GM13977 (cell line): ENCODE data around the gene WDR49.

Source experiments
- DNase-seq: peaks from one replicate; pipeline ENCODE4 v3.0.0; 2012; ENCODE audit warnings: low spot score
- in situ Hi-C: fragments of 300-500 bp; cut with MboI; formaldehyde crosslinking; loops from one replicate; pipeline ENCODE4 v1.12.0; 2022; ENCODE audit warnings: low sequenced_read_pairs, low pct_unique_long_range_greater_than_20kb, mixed read lengths, inconsistent platforms; ENCODE audit not compliant: unreplicated experiment
- TF ChIP-seq, protein P1 (sequence below): IDR thresholded peaks from 2 replicates; pipeline ENCODE4 v1.5.1; 2012; ENCODE audit warnings: mild to moderate bottlenecking, control low read depth; ENCODE audit not compliant: insufficient read depth; ENCODE audit errors: extremely low read depth, missing control alignments

Gene WDR49

DNA sequence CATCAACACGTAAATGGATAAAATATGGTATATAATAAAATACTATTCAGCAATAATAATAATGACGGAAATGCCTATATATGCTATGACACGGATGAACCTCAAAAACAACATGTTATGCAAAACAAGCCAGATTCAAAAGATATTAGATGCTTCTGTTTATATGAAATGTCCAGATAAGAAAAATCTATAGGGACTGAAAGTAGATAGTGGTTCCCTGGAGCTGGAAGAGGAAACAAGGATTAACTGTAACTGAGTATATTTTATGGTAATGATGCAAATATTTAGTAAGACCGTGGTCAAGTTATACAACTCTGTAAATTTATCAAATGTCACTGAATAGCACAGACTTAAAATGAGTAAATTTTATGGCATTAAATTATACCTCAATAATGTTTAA lies 25.8 kb upstream of the WDR49 start:
- TF ChIP-seq, protein P1, sequence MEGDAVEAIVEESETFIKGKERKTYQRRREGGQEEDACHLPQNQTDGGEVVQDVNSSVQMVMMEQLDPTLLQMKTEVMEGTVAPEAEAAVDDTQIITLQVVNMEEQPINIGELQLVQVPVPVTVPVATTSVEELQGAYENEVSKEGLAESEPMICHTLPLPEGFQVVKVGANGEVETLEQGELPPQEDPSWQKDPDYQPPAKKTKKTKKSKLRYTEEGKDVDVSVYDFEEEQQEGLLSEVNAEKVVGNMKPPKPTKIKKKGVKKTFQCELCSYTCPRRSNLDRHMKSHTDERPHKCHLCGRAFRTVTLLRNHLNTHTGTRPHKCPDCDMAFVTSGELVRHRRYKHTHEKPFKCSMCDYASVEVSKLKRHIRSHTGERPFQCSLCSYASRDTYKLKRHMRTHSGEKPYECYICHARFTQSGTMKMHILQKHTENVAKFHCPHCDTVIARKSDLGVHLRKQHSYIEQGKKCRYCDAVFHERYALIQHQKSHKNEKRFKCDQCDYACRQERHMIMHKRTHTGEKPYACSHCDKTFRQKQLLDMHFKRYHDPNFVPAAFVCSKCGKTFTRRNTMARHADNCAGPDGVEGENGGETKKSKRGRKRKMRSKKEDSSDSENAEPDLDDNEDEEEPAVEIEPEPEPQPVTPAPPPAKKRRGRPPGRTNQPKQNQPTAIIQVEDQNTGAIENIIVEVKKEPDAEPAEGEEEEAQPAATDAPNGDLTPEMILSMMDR = no peak
- no peak for DNase-seq
- in situ Hi-C loops = no loop called here

DNA sequence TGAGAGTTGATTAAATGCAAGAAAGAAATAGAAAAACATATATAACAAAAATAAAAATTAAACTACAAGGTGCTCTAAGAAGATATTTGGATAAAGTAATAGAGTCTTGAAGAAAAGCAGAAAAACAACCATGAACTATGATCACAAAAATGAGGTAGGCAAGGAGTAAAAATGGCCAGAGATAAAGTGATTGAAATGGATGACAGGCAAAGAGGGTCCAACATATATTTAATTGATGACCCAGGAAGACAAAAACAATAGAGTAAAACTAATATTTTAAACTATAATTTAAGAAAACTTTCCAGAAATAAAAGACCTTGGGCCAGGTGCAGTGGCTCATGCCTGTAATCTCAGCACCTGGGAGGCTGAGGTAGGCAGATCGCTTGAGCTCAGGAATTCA lies 22.1 kb upstream of the WDR49 start:
- in situ Hi-C loops = no loop called here
- DNase-seq = no peak
- TF ChIP-seq, protein P1 = no peak

DNA sequence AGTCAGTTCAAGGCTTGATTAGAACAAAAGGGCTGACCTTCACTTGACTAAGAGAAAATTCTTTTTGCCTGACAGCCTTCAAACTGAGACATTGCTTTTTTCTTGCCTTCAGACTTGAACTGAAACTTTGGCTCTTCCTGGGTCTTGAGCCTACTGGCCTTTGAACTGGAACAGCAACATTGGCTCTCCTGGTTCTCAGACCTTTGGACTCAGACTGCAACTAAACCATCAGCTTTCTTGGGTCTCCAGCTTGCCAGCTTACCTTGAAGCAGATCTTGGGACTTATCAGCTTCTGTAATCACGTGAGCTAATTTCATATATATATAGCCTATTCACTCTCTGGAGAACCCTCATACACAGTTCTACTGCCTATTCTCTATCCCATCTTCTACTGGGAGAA lies 19.5 kb upstream of the WDR49 start:
- in situ Hi-C loops = no loop called here
- TF ChIP-seq, protein P1 = no peak
- DNase-seq = no peak

DNA sequence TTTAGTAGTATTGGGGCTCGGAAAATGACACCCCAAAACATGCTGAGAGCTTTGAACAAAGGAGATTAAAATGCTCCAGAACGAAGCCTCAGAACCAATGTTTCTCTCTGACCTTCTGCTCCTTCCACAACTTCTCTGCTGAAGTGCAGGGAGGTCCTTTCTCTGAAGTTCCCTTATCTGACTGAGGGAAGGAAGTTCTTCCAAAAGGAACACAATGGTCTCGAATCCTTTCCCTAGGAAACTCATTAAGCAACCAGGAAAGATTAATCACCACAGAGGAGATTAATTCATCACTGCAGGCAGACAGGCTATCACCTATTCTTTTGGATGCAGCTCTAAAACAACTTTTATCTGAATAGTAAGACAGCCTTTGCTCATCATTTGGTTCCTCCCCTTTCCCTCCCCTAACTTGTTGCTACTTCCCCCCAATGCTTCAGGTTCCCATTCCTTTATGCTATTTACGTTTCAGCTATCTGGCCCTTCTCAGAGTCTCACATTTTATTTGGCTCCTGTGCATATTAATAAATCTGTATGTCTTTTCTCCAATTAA lies 18.2 kb upstream of the WDR49 start:
- in situ Hi-C loops = no loop called here
- TF ChIP-seq, protein P1 = no peak
- DNase-seq = no peak

DNA sequence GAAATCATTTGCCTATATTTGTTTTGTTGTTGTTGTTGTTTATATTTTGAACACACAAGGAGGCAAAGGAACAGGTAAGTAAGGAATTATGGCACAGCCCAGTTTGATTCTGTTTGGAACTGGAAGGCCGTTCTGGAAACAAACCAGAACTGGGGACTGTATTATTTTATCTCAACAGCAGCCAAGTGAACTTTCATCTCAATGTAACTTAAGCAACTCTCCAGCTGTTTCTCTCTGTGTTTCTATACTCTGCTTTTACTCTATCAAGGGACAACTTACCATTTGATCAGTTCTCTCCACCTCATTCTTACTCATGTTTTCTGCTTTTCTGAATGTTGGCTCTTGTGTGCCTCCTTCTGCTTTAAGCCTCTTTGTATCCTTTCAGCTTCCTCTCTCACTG lies 16.0 kb upstream of the WDR49 start:
- no peak for DNase-seq
- in situ Hi-C loops = no loop called here
- TF ChIP-seq, protein P1 = no peak

DNA sequence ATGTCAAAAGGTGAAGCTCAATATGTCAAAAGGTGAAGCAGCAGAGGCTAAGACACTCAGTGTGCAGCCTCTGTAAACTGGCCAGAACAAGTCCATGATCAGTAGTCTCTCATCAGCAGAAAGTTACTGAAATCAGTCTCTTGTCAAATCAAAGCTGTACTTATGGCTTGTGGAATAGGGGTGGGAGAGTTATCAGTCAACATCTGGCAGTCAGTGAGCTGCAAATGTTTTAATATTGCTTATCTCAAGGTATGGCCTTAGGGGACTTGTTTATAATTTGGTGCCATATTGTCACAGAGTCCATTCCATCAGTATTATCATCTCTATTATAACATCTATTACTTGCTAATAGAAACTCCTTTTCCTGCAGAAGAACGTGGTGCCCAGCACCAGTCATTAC lies 14.9 kb upstream of the WDR49 start:
- DNase-seq = no peak
- TF ChIP-seq, protein P1 = no peak
- in situ Hi-C loops = no loop called here

DNA sequence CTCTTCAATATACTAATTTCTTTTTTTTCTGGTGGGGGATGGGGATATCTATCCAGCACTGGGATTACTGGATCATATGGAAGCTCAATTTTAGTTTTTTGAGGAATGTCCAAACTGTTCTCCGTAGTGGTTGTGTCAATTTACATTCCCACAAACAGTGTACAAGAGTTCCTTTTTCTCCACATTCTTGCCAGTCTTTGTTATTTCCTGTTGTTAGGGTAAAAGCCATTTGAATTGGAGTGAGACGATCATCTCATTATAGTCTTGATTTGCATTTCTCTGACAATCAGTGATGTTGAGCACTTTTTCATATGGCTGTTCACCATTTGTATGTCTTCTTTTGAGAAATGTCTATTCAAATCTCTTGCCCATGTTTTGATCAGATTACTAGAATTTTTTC lies 12.8 kb upstream of the WDR49 start:
- DNase-seq = no peak
- TF ChIP-seq, protein P1 = no peak
- in situ Hi-C loops = no loop called here
